ENCODE measurements around the gene CD1D. TPM values are rescaled to one million over a fixed set of nuclear protein-coding genes. Genes with fewer than 3 reads are reported as not detected.

Gene CD1D
- total RNA-seq, 1 experiment from 2014 or later: 0.69 TPM

Other genes with a start within 250 kb of the CD1D start
- gene KIRREL1, start 187.2 kb upstream of the CD1D start, total RNA-seq (2014; rRNA removed; shearing (Covaris generic)): 58.3 and 68.8 TPM in 2 replicates
- gene CD1A, start 73.5 kb downstream of the CD1D start, total RNA-seq (2014; rRNA removed; shearing (Covaris generic)): not detected in 2 replicates
- not detected in 2 replicates for gene CD1C, start 109.0 kb downstream of the CD1D start, total RNA-seq (2014; rRNA removed; shearing (Covaris generic))
- gene CD1B, start 150.6 kb downstream of the CD1D start, total RNA-seq (2014; rRNA removed; shearing (Covaris generic)): not detected in 2 replicates
- not detected in 2 replicates for gene CD1E, start 173.0 kb downstream of the CD1D start, total RNA-seq (2014; rRNA removed; shearing (Covaris generic))
- not detected in 2 replicates for gene OR10T2, start 218.6 kb downstream of the CD1D start, total RNA-seq (2014; rRNA removed; shearing (Covaris generic))
- not detected in 2 replicates for gene OR10K2, start 245.3 kb downstream of the CD1D start, total RNA-seq (2014; rRNA removed; shearing (Covaris generic))

All from HT1080 (cell line).